ENCODE results near the gene CHPT1.

Gene CHPT1

GRCh38 chr12:101738920-101739665, 41.7 kb downstream of the CHPT1 start, which contains the start of gene SYCP3:
SYCP3 (minus strand) TSS chr12:101739462; CDS start chr12:101737935, 1,527 bp downstream.
- peaks cover 14 to 32% (median 22%) of the 10 kb centered on the region in 5 donors for H3K36me3 ChIP-seq (ENCODE audit: control insufficient read depth in 5 of 5, insufficient read depth in 5 of 5, low read length in 5 of 5)
- H3K4me1 ChIP-seq (ENCODE audit: control insufficient read depth in 5 of 5, insufficient read depth in 5 of 5, low read length in 5 of 5), result peaks cover 0 to 11% (median 0%) of the 10 kb centered on the region in 5 donors

GRCh38 chr12:101740566-101740965, 43.1 kb downstream of the CHPT1 start:
- Histone ChIP-seq H3K9ac (ENCODE audit: low read length in 5 of 5) (no peak overlapping the region), H3K4me3 (ENCODE audit: low read depth in 1 of 5, low read length in 5 of 5) (no peak overlapping the region), H3K4me1 (ENCODE audit: control insufficient read depth in 5 of 5, insufficient read depth in 5 of 5, low read length in 5 of 5) (peaks cover 0 to 11% (median 0%) of the 10 kb centered on the region in 5 donors), H3K9me3 (ENCODE audit: control insufficient read depth in 5 of 5, low read length in 5 of 5) (no peaks in the 10 kb centered on the region), H3K27me3 (ENCODE audit: control insufficient read depth in 5 of 5, insufficient read depth in 4 of 5, low read length in 5 of 5) (no peaks in the 10 kb centered on the region), H3K36me3 (ENCODE audit: control insufficient read depth in 5 of 5, insufficient read depth in 5 of 5, low read length in 5 of 5) (peaks cover 14 to 44% (median 32%) of the 10 kb centered on the region in 5 donors), H3K27ac (ENCODE audit: low read depth, low read length) (no peak overlapping the region)

More at GRCh38 chr12:101738920-101739665, 41.7 kb downstream of the CHPT1 start, which contains the start of gene SYCP3:
- H3K27me3 ChIP-seq (ENCODE audit: control insufficient read depth in 5 of 5, insufficient read depth in 4 of 5, low read length in 5 of 5), result no peaks in the 10 kb centered on the region
- H3K9me3 ChIP-seq (ENCODE audit: control insufficient read depth in 5 of 5, low read length in 5 of 5), result no peaks in the 10 kb centered on the region
- no peak within 1 kb of the TSS for H3K27ac ChIP-seq (ENCODE audit: low read depth, low read length)
- no peak within 1 kb of the TSS for H3K9ac ChIP-seq (ENCODE audit: low read length in 5 of 5)
- H3K4me3 ChIP-seq (ENCODE audit: low read depth in 1 of 5, low read length in 5 of 5), result no peak within 1 kb of the TSS

GRCh38 chr12:101740980-101741379, 43.5 kb downstream of the CHPT1 start:
- H3K4me1 ChIP-seq (ENCODE audit: control insufficient read depth in 5 of 5, insufficient read depth in 5 of 5, low read length in 5 of 5), result peaks cover 0 to 11% (median 0%) of the 10 kb centered on the region in 5 donors
- no peak overlapping the region for H3K4me3 ChIP-seq (ENCODE audit: low read depth in 1 of 5, low read length in 5 of 5)
- no peak overlapping the region for H3K9ac ChIP-seq (ENCODE audit: low read length in 5 of 5)
- H3K27me3 ChIP-seq (ENCODE audit: control insufficient read depth in 5 of 5, insufficient read depth in 4 of 5, low read length in 5 of 5), result no peaks in the 10 kb centered on the region
- H3K9me3 ChIP-seq (ENCODE audit: control insufficient read depth in 5 of 5, low read length in 5 of 5), result no peaks in the 10 kb centered on the region
- no peak overlapping the region for H3K27ac ChIP-seq (ENCODE audit: low read depth, low read length)
- H3K36me3 ChIP-seq (ENCODE audit: control insufficient read depth in 5 of 5, insufficient read depth in 5 of 5, low read length in 5 of 5), result peaks cover 14 to 47% (median 32%) of the 10 kb centered on the region in 5 donors

- Histone ChIP-seq H3K4me1 (ENCODE audit: control insufficient read depth in 5 of 5, insufficient read depth in 5 of 5, low read length in 5 of 5) (peaks cover 0 to 11% (median 0%) of the 10 kb centered on the region in 5 donors), H3K9me3 (ENCODE audit: control insufficient read depth in 5 of 5, low read length in 5 of 5) (no peaks in the 10 kb centered on the region), H3K27ac (ENCODE audit: low read depth, low read length) (no peak overlapping the region), H3K36me3 (ENCODE audit: control insufficient read depth in 5 of 5, insufficient read depth in 5 of 5, low read length in 5 of 5) (peaks cover 24 to 66% (median 43%) of the 10 kb centered on the region in 5 donors), H3K27me3 (ENCODE audit: control insufficient read depth in 5 of 5, insufficient read depth in 4 of 5, low read length in 5 of 5) (no peaks in the 10 kb centered on the region), H3K4me3 (ENCODE audit: low read depth in 1 of 5, low read length in 5 of 5) (no peak overlapping the region), H3K9ac (ENCODE audit: low read length in 5 of 5) (no peak overlapping the region)
Measured at GRCh38 chr12:101743242-101743641, 45.8 kb downstream of the CHPT1 start.

GRCh38 chr12:101743724-101744472, 46.5 kb downstream of the CHPT1 start:
- no peak overlapping the region for H3K4me3 ChIP-seq (ENCODE audit: low read depth in 1 of 5, low read length in 5 of 5)
- H3K9ac ChIP-seq (ENCODE audit: low read length in 5 of 5), result no peak overlapping the region
- no peak overlapping the region for H3K27ac ChIP-seq (ENCODE audit: low read depth, low read length)
- H3K36me3 ChIP-seq (ENCODE audit: control insufficient read depth in 5 of 5, insufficient read depth in 5 of 5, low read length in 5 of 5), result peaks cover 25 to 68% (median 45%) of the 10 kb centered on the region in 5 donors
- H3K27me3 ChIP-seq (ENCODE audit: control insufficient read depth in 5 of 5, insufficient read depth in 4 of 5, low read length in 5 of 5), result no peaks in the 10 kb centered on the region
- H3K4me1 ChIP-seq (ENCODE audit: control insufficient read depth in 5 of 5, insufficient read depth in 5 of 5, low read length in 5 of 5), result peaks cover 0 to 11% (median 0%) of the 10 kb centered on the region in 5 donors
- no peaks in the 10 kb centered on the region for H3K9me3 ChIP-seq (ENCODE audit: control insufficient read depth in 5 of 5, low read length in 5 of 5)

- Histone ChIP-seq H3K27ac (ENCODE audit: low read depth, low read length) (no peak overlapping the region), H3K4me3 (ENCODE audit: low read depth in 1 of 5, low read length in 5 of 5) (no peak overlapping the region), H3K4me1 (ENCODE audit: control insufficient read depth in 5 of 5, insufficient read depth in 5 of 5, low read length in 5 of 5) (peaks cover 0 to 11% (median 0%) of the 10 kb centered on the region in 5 donors), H3K9ac (ENCODE audit: low read length in 5 of 5) (no peak overlapping the region), H3K9me3 (ENCODE audit: control insufficient read depth in 5 of 5, low read length in 5 of 5) (no peaks in the 10 kb centered on the region), H3K27me3 (ENCODE audit: control insufficient read depth in 5 of 5, insufficient read depth in 4 of 5, low read length in 5 of 5) (no peaks in the 10 kb centered on the region), H3K36me3 (ENCODE audit: control insufficient read depth in 5 of 5, insufficient read depth in 5 of 5, low read length in 5 of 5) (peaks cover 25 to 76% (median 49%) of the 10 kb centered on the region in 5 donors)
Measured at GRCh38 chr12:101745481-101745880, 48.0 kb downstream of the CHPT1 start.

GRCh38 chr12:101746196-101746595, 48.8 kb downstream of the CHPT1 start:
- Histone ChIP-seq H3K36me3 (ENCODE audit: control insufficient read depth in 5 of 5, insufficient read depth in 5 of 5, low read length in 5 of 5) (peaks cover 21 to 77% (median 55%) of the 10 kb centered on the region in 5 donors), H3K9ac (ENCODE audit: low read length in 5 of 5) (no peak overlapping the region), H3K4me3 (ENCODE audit: low read depth in 1 of 5, low read length in 5 of 5) (no peak overlapping the region), H3K27me3 (ENCODE audit: control insufficient read depth in 5 of 5, insufficient read depth in 4 of 5, low read length in 5 of 5) (no peaks in the 10 kb centered on the region), H3K27ac (ENCODE audit: low read depth, low read length) (no peak overlapping the region), H3K4me1 (ENCODE audit: control insufficient read depth in 5 of 5, insufficient read depth in 5 of 5, low read length in 5 of 5) (peaks cover 0 to 11% (median 0%) of the 10 kb centered on the region in 5 donors), H3K9me3 (ENCODE audit: control insufficient read depth in 5 of 5, low read length in 5 of 5) (no peaks in the 10 kb centered on the region)

- no peaks in the 10 kb centered on the region for H3K27me3 ChIP-seq (ENCODE audit: control insufficient read depth in 5 of 5, insufficient read depth in 4 of 5, low read length in 5 of 5)
- H3K27ac ChIP-seq (ENCODE audit: low read depth, low read length), result no peak overlapping the region
- no peaks in the 10 kb centered on the region for H3K9me3 ChIP-seq (ENCODE audit: control insufficient read depth in 5 of 5, low read length in 5 of 5)
- H3K4me3 ChIP-seq (ENCODE audit: low read depth in 1 of 5, low read length in 5 of 5), result no peak overlapping the region
- H3K36me3 ChIP-seq (ENCODE audit: control insufficient read depth in 5 of 5, insufficient read depth in 5 of 5, low read length in 5 of 5), result peaks cover 17 to 81% (median 56%) of the 10 kb centered on the region in 5 donors
- peaks cover 0 to 11% (median 0%) of the 10 kb centered on the region in 5 donors for H3K4me1 ChIP-seq (ENCODE audit: control insufficient read depth in 5 of 5, insufficient read depth in 5 of 5, low read length in 5 of 5)
- no peak overlapping the region for H3K9ac ChIP-seq (ENCODE audit: low read length in 5 of 5)
Measured at GRCh38 chr12:101746661-101747060, 49.2 kb downstream of the CHPT1 start.

GRCh38 chr12:101747697-101748096, 50.3 kb downstream of the CHPT1 start:
- Histone ChIP-seq H3K36me3 (ENCODE audit: control insufficient read depth in 5 of 5, insufficient read depth in 5 of 5, low read length in 5 of 5) (peaks cover 16 to 84% (median 56%) of the 10 kb centered on the region in 5 donors), H3K4me1 (ENCODE audit: control insufficient read depth in 5 of 5, insufficient read depth in 5 of 5, low read length in 5 of 5) (peaks cover 0 to 10% (median 0%) of the 10 kb centered on the region in 5 donors), H3K4me3 (ENCODE audit: low read depth in 1 of 5, low read length in 5 of 5) (no peak overlapping the region), H3K27me3 (ENCODE audit: control insufficient read depth in 5 of 5, insufficient read depth in 4 of 5, low read length in 5 of 5) (no peaks in the 10 kb centered on the region), H3K27ac (ENCODE audit: low read depth, low read length) (no peak overlapping the region), H3K9me3 (ENCODE audit: control insufficient read depth in 5 of 5, low read length in 5 of 5) (no peaks in the 10 kb centered on the region), H3K9ac (ENCODE audit: low read length in 5 of 5) (no peak overlapping the region)

GRCh38 chr12:101748907-101749306, 51.5 kb downstream of the CHPT1 start:
- Histone ChIP-seq H3K4me3 (ENCODE audit: low read depth in 1 of 5, low read length in 5 of 5) (no peak overlapping the region), H3K36me3 (ENCODE audit: control insufficient read depth in 5 of 5, insufficient read depth in 5 of 5, low read length in 5 of 5) (peaks cover 16 to 83% (median 52%) of the 10 kb centered on the region in 5 donors), H3K9me3 (ENCODE audit: control insufficient read depth in 5 of 5, low read length in 5 of 5) (no peaks in the 10 kb centered on the region), H3K27ac (ENCODE audit: low read depth, low read length) (no peak overlapping the region), H3K9ac (ENCODE audit: low read length in 5 of 5) (no peak overlapping the region), H3K27me3 (ENCODE audit: control insufficient read depth in 5 of 5, insufficient read depth in 4 of 5, low read length in 5 of 5) (no peaks in the 10 kb centered on the region), H3K4me1 (ENCODE audit: control insufficient read depth in 5 of 5, insufficient read depth in 5 of 5, low read length in 5 of 5) (no peaks in the 10 kb centered on the region)
